OCI-LY3 (cell line): ENCODE results near the gene DAGLA.

Experiments
- EZH2phosphoT487 ChIP-seq: fragments of 200-600 bp; shearing (Covaris generic); IDR thresholded peaks from 2 replicates; pipeline ENCODE4 v1.6.1; 2018; ENCODE audit warnings: antibody characterized with exemption, mixed run types, low read depth
- TF ChIP-seq, protein P1 (sequence below): fragments of 200-600, 300-600 bp; sonication (generic); IDR thresholded peaks from 2 replicates; pipeline ENCODE4 v1.5.1; 2014; ENCODE audit warnings: antibody characterized with exemption, low read length, low read depth

DNA sequence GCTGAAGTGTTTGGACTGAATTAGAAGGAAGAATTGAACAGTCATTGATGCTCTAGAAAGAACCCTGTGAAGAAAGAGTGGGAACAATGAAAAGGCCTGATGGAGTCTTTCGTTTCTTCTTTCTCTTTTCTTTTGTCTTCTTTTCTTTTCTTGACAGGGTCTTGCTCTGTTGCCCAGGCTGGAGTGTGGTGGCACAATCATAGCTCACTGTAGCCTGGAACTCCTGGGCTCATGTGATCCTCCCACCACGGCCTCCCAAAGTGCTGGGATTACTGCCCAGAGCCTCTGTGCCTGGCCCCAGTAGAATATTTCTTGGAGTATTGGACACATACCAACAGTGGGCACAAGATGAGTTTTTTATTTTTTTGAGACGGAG lies 113.6 kb downstream of the DAGLA start:
- TF ChIP-seq, protein P1, sequence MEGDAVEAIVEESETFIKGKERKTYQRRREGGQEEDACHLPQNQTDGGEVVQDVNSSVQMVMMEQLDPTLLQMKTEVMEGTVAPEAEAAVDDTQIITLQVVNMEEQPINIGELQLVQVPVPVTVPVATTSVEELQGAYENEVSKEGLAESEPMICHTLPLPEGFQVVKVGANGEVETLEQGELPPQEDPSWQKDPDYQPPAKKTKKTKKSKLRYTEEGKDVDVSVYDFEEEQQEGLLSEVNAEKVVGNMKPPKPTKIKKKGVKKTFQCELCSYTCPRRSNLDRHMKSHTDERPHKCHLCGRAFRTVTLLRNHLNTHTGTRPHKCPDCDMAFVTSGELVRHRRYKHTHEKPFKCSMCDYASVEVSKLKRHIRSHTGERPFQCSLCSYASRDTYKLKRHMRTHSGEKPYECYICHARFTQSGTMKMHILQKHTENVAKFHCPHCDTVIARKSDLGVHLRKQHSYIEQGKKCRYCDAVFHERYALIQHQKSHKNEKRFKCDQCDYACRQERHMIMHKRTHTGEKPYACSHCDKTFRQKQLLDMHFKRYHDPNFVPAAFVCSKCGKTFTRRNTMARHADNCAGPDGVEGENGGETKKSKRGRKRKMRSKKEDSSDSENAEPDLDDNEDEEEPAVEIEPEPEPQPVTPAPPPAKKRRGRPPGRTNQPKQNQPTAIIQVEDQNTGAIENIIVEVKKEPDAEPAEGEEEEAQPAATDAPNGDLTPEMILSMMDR, result no peak
- TF ChIP-seq EZH2phosphoT487, result no peak
